Osteocyte (in vitro differentiated cells): ENCODE results near the gene PCSK2. TPM values are rescaled to one million over a fixed set of nuclear protein-coding genes. Genes with fewer than 3 reads are reported as not detected.

Experiments
- DNase-seq: peaks from one replicate; pipeline ENCODE4 v3.0.0; 2021; ENCODE audit warnings: mixed read lengths; ENCODE audit not compliant: unreplicated experiment; ENCODE audit errors: extremely low spot score
- H3K27ac Mint-ChIP-seq: one replicate; pipeline ENCODE4 v1.8.0; 2021; ENCODE audit warnings: mild to moderate bottlenecking, mixed read lengths; ENCODE audit not compliant: unreplicated experiment
- H3K27me3 Mint-ChIP-seq: one replicate; pipeline ENCODE4 v1.8.0; 2021; ENCODE audit warnings: mixed read lengths; ENCODE audit not compliant: unreplicated experiment
- H3K36me3 Mint-ChIP-seq: one replicate; pipeline ENCODE4 v1.8.0; 2021; ENCODE audit warnings: mixed read lengths; ENCODE audit not compliant: unreplicated experiment
- H3K4me1 Mint-ChIP-seq: one replicate; pipeline ENCODE4 v1.8.0; 2021; ENCODE audit warnings: mixed read lengths; ENCODE audit not compliant: unreplicated experiment
- H3K4me3 Mint-ChIP-seq: one replicate; pipeline ENCODE4 v1.8.0; 2021; ENCODE audit warnings: mild to moderate bottlenecking, moderate library complexity, mixed read lengths; ENCODE audit not compliant: unreplicated experiment
- H3K9me3 Mint-ChIP-seq: one replicate; pipeline ENCODE4 v1.8.0; 2021; ENCODE audit warnings: mixed read lengths; ENCODE audit not compliant: unreplicated experiment
- total RNA-seq: library from RNA; stranded (reverse); gene quantifications from 2 replicates; pipeline ENCODE4 v1.2.1, GENCODE V29; 2021
- TF ChIP-seq, protein P1 (sequence below): fragments of 200-600 bp; sonication (generic); IDR thresholded peaks from 2 replicates; pipeline ENCODE4 v1.5.0; 2021; ENCODE audit warnings: antibody characterized with exemption, mild to moderate bottlenecking, moderate library complexity

Gene PCSK2
- total RNA-seq, 1 donor from 2014 or later: not detected

DNA sequence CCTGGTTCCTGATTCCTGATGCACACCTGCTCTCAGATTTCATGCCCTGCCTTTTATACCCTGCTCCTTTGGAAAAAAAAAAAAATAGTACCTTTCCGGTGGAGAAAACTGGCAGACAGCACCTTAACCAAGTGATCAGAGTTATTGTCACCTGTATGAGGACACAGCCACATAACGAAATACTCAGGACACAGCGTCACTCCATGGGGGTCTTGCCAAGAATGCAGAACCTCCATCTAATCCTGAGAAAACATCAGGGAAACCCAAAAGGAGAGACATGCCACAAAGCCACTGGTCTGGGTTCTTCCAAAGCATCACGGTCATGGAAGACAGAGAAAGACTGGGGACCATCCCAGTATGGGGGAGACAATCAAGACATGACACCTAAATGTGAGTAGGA is 275.3 kb downstream of the PCSK2 start:
- Mint-ChIP-seq H3K36me3 (no peaks in the 10 kb centered on the region), H3K27ac (no peak overlapping the region), H3K4me3 (no peak overlapping the region), H3K27me3 (no peaks in the 10 kb centered on the region), H3K4me1 (peaks cover 17% of the 10 kb centered on the region), H3K9me3 (no peaks in the 10 kb centered on the region)
- TF ChIP-seq, protein P1, sequence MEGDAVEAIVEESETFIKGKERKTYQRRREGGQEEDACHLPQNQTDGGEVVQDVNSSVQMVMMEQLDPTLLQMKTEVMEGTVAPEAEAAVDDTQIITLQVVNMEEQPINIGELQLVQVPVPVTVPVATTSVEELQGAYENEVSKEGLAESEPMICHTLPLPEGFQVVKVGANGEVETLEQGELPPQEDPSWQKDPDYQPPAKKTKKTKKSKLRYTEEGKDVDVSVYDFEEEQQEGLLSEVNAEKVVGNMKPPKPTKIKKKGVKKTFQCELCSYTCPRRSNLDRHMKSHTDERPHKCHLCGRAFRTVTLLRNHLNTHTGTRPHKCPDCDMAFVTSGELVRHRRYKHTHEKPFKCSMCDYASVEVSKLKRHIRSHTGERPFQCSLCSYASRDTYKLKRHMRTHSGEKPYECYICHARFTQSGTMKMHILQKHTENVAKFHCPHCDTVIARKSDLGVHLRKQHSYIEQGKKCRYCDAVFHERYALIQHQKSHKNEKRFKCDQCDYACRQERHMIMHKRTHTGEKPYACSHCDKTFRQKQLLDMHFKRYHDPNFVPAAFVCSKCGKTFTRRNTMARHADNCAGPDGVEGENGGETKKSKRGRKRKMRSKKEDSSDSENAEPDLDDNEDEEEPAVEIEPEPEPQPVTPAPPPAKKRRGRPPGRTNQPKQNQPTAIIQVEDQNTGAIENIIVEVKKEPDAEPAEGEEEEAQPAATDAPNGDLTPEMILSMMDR: no peak
- DNase-seq: peak; percentile 30

- TF ChIP-seq, protein P1: no peak
- H3K27ac Mint-ChIP-seq: no peak overlapping the region
- no peak overlapping the region for H3K4me3 Mint-ChIP-seq
- peaks cover 11% of the 10 kb centered on the region for H3K4me1 Mint-ChIP-seq
- H3K27me3 Mint-ChIP-seq: no peaks in the 10 kb centered on the region
- no peaks in the 10 kb centered on the region for H3K9me3 Mint-ChIP-seq
- no peaks in the 10 kb centered on the region for H3K36me3 Mint-ChIP-seq
- DNase-seq: no peak
Measured at GRCh38 chr20:17503301-17504065, 276.6 kb downstream of the PCSK2 start.

DNA sequence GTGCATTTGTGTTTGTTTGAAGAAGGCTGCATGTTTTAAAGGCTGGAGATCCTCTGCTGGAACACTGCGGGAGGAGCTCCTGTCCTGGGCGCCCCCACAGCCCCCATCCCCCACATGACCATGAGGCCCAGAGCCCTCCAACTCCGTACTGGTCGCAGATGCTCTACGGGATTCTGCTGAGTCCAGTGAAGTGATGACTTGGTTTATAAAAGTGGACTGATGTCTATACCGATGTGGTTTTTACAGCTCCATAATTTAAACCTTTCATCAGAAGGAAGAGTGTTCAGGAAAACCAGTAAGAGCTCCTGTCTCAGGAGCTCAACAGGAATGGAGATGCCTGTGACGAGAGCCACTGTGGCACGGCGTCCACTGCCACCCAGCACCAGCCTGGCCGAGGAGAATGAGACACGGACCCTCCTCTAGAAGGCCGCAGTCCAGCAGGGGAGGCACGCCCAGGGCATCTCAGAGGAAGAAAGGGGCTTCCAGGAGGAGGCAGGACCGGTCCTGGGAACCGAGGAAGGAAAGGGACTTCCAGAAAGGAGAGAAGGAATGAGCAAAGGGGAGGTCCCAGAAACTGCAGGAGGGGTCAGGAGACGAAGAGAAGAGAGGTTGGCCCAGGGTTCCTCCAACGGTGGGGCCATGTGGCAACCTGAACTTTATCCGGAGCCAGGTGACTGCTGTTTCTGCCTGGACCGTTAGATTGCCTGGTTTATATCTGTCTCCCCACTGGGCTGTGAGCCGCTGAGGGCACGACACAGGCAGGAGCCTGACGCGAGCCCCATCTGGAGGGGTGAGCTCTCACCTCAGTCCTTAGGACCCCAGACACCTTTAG is 277.4 kb downstream of the PCSK2 start:
- Mint-ChIP-seq H3K27me3 (no peaks in the 10 kb centered on the region), H3K36me3 (no peaks in the 10 kb centered on the region), H3K27ac (no peak overlapping the region), H3K4me3 (peak overlapping the region; percentile 80), H3K9me3 (no peaks in the 10 kb centered on the region), H3K4me1 (peaks cover 9% of the 10 kb centered on the region)
- TF ChIP-seq, protein P1: no peak
- no peak for DNase-seq

DNA sequence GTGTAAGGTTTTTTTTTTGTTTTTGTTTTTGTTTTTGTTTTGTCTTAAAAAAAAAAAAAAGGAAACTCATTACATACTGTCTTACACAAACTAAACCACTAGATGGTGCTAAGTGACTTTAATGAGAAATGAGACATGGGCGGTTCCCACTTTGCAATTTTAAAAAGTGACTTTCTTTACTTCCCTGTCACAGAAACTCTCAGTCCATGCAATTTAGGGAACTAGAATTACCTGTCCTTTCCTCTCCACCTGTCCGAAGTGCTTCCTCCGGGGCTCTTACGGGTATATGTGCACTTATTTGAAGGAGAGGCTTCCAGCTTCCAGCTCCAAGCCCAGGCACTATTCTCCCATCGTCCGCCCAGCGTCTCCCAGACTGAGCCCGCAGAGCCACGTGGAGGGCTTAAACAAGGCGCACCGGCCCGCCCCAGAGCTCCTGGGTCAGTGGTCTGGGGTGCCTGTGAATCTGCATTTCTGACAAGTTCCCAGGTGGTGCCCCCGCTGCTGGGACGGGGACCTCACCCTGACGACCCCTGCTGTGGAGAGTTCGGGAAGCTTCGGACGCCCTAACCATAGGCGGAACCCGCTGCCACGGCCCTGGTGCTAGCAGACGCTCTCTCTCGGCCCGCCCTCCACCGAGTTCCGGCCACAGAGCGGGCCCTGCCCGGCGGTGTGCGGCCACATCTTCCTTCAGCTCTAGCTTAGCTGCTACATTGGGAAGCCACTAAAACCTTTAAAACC is 278.2 kb downstream of the PCSK2 start:
- Mint-ChIP-seq H3K36me3 (no peaks in the 10 kb centered on the region), H3K27ac (peak overlapping the region; percentile 81), H3K9me3 (no peaks in the 10 kb centered on the region), H3K4me1 (peaks cover 9% of the 10 kb centered on the region), H3K4me3 (peak overlapping the region; percentile 80), H3K27me3 (no peaks in the 10 kb centered on the region)
- DNase-seq: no peak
- TF ChIP-seq, protein P1: peak; percentile 77
